ENCODE measurements around the gene PUS3.
A peak's percentile ranks its signal among the peaks of the same experiment; 100 is the strongest.
"Not testable (repeated sequence)": the region's sequence is repeated elsewhere in the genome, so short reads cannot be mapped to it uniquely, and the experiment has no call there.

Gene PUS3

DNA sequence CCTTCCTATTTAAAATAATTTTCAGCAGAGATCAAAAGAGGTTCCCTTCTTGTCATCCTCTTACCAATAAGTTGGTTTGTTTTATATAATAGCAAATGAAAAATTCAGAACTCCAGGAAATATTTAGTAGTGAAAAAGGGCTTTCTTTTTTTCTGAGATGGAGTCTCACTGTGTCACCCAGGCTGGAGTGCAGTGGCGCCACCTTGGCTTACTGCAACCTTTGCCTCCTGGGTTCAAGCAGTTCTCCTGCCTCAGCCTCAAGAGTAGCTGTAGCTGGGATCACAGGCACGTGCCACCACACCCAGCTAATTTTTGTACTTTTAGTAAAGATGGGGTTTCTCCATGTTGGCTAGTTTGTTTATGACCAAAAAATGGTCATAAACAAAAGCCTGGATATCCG lies 11.6 kb upstream of the PUS3 start:
- ATAC-seq: not testable (repeated sequence)

- no peak for ATAC-seq
Observed at GRCh38 chr11:125910226-125910849, 7.3 kb upstream of the PUS3 start.

GRCh38 chr11:125904678-125905077 lies 1.7 kb upstream of the PUS3 start:
- no peak for ATAC-seq

GRCh38 chr11:125903711-125904659 lies 979 bp upstream of the PUS3 start, which contains the start of gene DDX25:
DDX25 (plus strand) TSS chr11:125904508; CDS start chr11:125904518, 10 bp downstream.
- peak in 1 of 2 donors; percentile 9 for ATAC-seq

DNA sequence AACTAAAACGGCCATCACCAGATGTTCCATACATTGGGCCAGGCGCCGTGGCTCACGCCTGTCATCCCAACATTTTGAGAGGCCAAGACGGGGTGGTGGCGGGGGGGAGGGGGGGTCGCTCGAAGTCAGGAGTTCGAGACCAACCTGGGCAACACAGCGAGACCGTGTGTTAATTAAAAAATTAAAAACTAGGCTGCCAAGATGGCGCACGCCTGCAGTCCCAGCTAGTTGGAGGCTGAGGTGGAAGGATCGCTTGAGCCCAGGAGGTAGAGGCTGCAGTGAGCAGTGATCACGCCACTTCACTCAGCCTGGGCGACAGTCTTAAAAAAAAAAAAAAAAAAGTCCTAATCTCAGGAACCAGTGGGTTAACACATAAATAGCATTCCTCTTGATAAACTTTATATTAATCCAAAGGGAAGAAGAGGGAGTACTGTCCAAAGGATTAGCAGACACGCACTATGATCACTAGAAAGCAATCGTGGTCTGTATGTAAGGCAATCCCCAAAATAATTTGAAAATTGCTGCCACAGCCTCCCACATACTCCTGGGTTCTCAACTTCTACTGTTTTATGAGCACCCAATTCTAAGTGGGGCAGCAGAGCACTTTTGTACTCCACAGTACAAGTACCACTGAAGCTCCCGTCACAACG lies 604 bp downstream of the PUS3 start:
- no peak for ATAC-seq

- ATAC-seq: no peak
Observed at GRCh38 chr11:125901872-125902271, 1.1 kb downstream of the PUS3 start.

GRCh38 chr11:125892994-125893393 lies 10.0 kb downstream of the PUS3 start:
- ATAC-seq: no peak

- no peak for ATAC-seq
Observed at GRCh38 chr11:125892071-125892470, 10.9 kb downstream of the PUS3 start.

GRCh38 chr11:125890447-125891100 lies 12.4 kb downstream of the PUS3 start:
- no peak for ATAC-seq

GRCh38 chr11:125887373-125888324 lies 15.4 kb downstream of the PUS3 start, which contains the start of gene HYLS1:
HYLS1 (plus strand) TSS chr11:125887668; CDS start chr11:125899369, 11,701 bp downstream.
- ATAC-seq: peak; percentile 92 to 94

- ATAC-seq: peak; percentile 15 to 21
Observed at GRCh38 chr11:125886997-125887372, 16.0 kb downstream of the PUS3 start.

GRCh38 chr11:125883375-125883774 lies 19.6 kb downstream of the PUS3 start:
- ATAC-seq: no peak

DNA sequence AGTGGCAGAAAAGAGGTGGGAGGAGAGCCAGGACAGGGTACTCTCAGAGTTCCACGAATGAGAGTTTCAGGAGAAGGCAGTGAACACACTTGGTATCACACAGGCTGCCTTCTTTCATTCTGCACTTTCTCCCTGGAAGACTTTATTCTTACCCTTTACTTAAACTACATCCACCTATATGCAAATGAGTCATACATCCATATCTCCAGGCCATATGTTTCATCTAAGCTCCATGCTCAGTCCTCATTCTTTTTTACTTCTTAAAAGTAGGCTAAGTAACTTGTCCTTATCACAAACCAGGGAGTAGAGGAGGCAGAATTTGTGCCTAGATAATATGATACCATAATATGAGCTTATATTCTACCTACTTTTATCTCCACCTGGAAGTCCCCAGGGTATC lies 21.7 kb downstream of the PUS3 start:
- no peak for ATAC-seq

DNA sequence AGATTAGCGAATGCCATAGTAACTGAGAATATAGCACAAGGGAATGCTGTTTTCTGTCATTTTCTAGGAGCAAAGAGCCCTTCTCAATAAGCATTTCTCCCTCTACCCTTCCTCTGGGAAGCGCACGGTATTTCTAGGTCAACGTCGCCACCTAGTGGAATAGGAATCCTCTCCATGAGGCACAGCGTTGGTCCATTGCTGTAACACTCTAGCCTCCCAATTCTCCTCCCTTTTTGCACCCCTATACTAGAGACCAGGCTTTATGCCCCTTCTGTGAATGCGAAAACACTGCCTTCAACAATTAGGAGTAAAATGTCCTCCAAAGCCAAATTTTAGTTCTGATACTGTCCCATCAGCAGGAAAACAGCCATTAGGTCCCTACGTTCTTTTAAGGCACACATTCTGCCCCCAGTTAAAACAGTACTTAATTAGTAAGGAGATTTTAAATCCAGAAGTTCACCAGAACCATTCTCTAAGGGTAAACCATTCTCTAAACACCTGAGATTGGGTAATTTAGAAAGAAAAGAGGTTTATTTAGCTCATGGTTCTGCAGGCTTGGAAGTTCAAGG lies 28.4 kb downstream of the PUS3 start:
- peak; percentile 65 to 67 for ATAC-seq

DNA sequence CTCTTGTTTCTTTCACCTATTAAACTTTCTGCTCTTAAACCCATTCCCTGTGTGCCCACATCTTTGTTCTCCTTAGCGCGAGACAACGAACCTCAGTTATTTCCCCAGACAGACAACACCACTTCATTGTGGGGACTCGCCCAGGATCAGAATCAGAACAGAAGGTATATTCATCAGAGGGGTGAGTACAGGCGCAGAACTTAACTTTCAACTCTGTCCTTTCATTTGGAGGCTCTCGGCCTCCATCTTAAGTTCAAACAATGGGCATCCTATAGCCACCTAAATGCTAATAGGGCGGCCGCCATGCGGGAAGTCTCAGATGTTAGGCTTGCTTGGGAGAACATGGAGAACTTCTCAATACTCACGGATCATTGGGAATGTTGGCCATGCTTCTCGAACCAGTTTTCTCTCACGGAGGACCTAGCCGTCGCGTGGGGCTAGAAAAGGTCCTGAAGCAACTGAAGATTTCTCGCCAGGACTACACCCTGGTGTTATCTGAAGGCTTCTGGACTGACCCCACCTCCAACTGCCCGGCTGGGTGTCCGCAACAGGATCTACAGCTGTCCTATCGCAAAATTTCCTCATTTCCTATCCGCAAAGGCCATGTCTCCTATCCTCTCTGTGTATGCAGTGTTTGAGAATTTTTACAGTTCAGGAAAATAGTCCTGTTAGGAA lies 29.0 kb downstream of the PUS3 start:
- ATAC-seq: no peak

GRCh38 chr11:125872138-125872491 lies 30.9 kb downstream of the PUS3 start:
- ATAC-seq: no peak

GRCh38 chr11:125871391-125872137 lies 31.4 kb downstream of the PUS3 start:
- ATAC-seq: no peak

- ATAC-seq: no peak
Observed at GRCh38 chr11:125869521-125869920, 33.5 kb downstream of the PUS3 start.

DNA sequence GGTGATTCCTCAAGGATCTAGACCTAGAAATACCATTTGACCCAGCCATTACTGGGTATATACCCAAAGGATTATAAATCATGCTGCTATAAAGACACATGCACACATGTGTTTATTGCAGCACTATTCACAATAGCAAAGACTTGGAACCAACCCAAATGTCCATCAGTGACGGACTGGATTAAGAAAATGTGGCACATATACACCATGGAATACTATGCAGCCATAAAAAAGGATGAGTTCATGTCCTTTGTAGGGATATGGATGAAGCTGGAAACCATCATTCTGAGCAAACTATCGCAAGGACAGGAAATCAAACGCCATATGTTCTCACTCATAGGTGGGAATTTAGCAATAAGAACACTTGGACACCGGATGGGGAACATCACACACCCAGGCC lies 37.7 kb downstream of the PUS3 start:
- ATAC-seq: not testable (repeated sequence)

DNA sequence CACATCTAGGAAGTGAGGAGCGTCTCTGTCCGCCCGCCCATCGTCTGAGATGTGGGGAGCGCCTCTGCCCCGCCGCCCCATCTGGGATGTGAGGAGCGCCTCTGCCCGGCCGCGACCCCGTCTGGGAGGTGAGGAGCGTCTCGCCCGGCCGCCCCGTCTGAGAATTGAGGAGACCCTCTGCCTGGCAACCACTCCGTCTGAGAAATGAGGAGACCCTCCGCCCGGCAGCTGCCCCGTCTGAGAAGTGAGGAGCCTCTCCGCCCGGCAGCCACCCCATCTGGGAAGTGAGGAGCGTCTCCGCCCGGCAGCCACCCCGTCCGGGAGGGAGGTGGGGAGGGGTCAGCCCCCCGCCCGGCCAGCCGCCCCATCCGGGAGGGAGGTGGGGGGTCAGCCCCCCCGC lies 40.2 kb downstream of the PUS3 start:
- ATAC-seq: not testable (repeated sequence)
